Measurements from ENCODE around the gene CRYBG3. TPM values are rescaled to one million over a fixed set of nuclear protein-coding genes. Genes with fewer than 3 reads are reported as not detected.

CRYBG3 gene
- total RNA-seq = 10 to 100 TPM; 16.4 to 33.4 (median 21.6) TPM

- intact Hi-C loops (cut with DNase I) = no loop called here
- 0% methylated on average over 13 to 14 of the region's 66 CpGs for WGBS, 2 donors
Observed at GRCh38 chr3:97821774-97822358, at the start of gene CRYBG3. Gene CRYBG3, plus strand, starts transcription at chr3:97822011. Its CDS starts 196 bp downstream, at chr3:97822207.

DNA sequence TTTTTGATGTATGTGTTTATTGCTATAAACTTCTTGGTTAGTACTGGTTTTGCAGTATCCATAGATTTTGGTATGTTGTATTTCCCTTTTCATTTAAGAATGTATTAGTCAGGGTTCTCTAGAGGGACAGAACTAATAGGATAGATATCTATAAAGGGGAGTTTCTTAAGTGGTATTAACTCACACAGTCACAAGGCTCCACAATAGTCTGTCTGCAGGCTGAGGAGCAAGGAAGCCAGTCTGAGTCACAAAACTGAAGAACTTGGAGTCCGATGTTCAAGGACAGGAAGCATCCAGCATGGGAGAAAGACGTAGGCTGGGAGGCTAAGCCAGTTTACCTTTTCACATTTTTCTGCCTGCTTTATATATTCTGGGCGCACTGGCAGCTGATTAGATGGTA, 48.9 kb upstream of the CRYBG3 start:
- TF ChIP-seq CTCF (IDR thresholded peaks at IDR 0.05) = no peak
- TF ChIP-seq POLR2A (IDR thresholded peaks at IDR 0.05) = no peak
- DNase-seq = no peak
- intact Hi-C loops (cut with DNase I) = no loop called here
- Histone ChIP-seq H3K4me1 (no peaks in the 10 kb centered on the region), H3K36me3 (peaks cover 0 to 20% (median 0%) of the 10 kb centered on the region in 3 donors), H3K27me3 (no peaks in the 10 kb centered on the region), H3K27ac (no peak overlapping the region), H3K4me3 (no peak overlapping the region), H3K9me3 (no peaks in the 10 kb centered on the region)
- 93 to 95% methylated on average over 3 of the region's 3 CpGs for WGBS, 2 donors

More at GRCh38 chr3:97821774-97822358, at the start of gene CRYBG3:
- Histone ChIP-seq H3K27ac (peak within 1 kb of the TSS; percentile 89 to 96 (median 94)), H3K9me3 (no peaks in the 10 kb centered on the region), H3K36me3 (no peaks in the 10 kb centered on the region), H3K4me3 (peak within 1 kb of the TSS; percentile 66 to 95 (median 92)), H3K4me1 (peaks cover 7 to 45% (median 14%) of the 10 kb centered on the region in 3 donors), H3K27me3 (no peaks in the 10 kb centered on the region)
- peak; percentile 12 for DNase-seq
- TF ChIP-seq POLR2A (IDR thresholded peaks at IDR 0.05) (peak in 3 of 4 donors; percentile 69 to 94 (median 89)), CTCF (IDR thresholded peaks at IDR 0.05) (peak in 2 of 6 experiments; percentile 15 to 16)

GRCh38 chr3:97778152-97778551, 43.7 kb upstream of the CRYBG3 start:
- H3K27me3 ChIP-seq = no peaks in the 10 kb centered on the region
- no peak overlapping the region for H3K4me3 ChIP-seq
- no peaks in the 10 kb centered on the region for H3K9me3 ChIP-seq
- no peak for DNase-seq
- intact Hi-C loops (cut with DNase I) = no loop called here
- no peaks in the 10 kb centered on the region for H3K4me1 ChIP-seq
- H3K27ac ChIP-seq = no peak overlapping the region
- no peak for TF ChIP-seq CTCF (IDR thresholded peaks at IDR 0.05)
- no peak for TF ChIP-seq POLR2A (IDR thresholded peaks at IDR 0.05)
- H3K36me3 ChIP-seq = peaks cover 0 to 13% (median 0%) of the 10 kb centered on the region in 3 donors

DNA sequence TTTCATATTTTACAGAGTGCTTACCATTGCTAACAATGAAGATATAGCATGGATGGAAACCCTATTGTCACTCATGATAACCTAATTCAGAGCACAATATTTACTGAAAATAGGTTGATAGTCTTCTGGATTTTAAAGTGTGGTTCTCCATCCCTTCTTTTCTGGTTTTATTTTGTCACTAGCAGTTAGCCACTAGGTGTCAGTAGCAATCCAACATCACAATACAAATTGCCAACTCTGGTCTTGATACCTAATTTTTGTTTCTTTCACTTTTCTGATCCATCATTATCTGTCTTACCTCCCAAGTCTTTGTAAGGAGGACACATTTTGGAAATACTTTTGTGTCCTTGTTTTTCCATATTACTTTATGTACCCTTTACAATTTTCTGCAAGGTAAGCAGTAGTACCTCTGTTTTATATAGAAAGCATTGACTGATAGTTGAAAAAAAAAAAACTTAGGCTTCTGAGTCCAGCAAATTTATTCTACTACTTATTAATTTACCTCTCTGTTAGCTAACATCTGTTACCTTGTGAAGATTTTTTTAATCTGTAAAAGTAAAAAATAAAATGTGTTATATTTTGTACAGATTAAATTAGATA, 28.3 kb upstream of the CRYBG3 start:
- TF ChIP-seq CTCF (IDR thresholded peaks at IDR 0.05) = peak; percentile 23 to 85 (median 69)
- TF ChIP-seq POLR2A (IDR thresholded peaks at IDR 0.05) = no peak
- no peak for DNase-seq
- intact Hi-C loops (cut with DNase I) = loop anchor here (2.0 kb wide), 1 partner anchor 231 kb away; no protein-coding TSS in a partner anchor

GRCh38 chr3:97795951-97796350, 25.9 kb upstream of the CRYBG3 start:
- H3K27ac ChIP-seq = no peak overlapping the region
- WGBS, 2 donors = 85 to 91% methylated on average over 4 of the region's 4 CpGs
- no peaks in the 10 kb centered on the region for H3K27me3 ChIP-seq
- H3K36me3 ChIP-seq = no peaks in the 10 kb centered on the region
- TF ChIP-seq POLR2A (IDR thresholded peaks at IDR 0.05) (no peak), CTCF (IDR thresholded peaks at IDR 0.05) (no peak)
- no peak overlapping the region for H3K4me3 ChIP-seq
- H3K9me3 ChIP-seq = no peaks in the 10 kb centered on the region
- DNase-seq = no peak
- H3K4me1 ChIP-seq = no peaks in the 10 kb centered on the region
- intact Hi-C loops (cut with DNase I) = no loop called here

More for the DNA sequence above, 28.3 kb upstream of the CRYBG3 start:
- Histone ChIP-seq H3K4me1 (no peaks in the 10 kb centered on the region), H3K27me3 (no peaks in the 10 kb centered on the region), H3K27ac (no peak overlapping the region), H3K4me3 (no peak overlapping the region), H3K36me3 (no peaks in the 10 kb centered on the region), H3K9me3 (no peaks in the 10 kb centered on the region)

Data from esophagus squamous epithelium (tissue), 5 donors.